Neural cell (in vitro differentiated cells): ENCODE data around the gene PCTP.

Experiments
- EP300 ChIP-seq: fragments of 450-650 bp; conservative IDR thresholded peaks from 2 replicates; pipeline ENCODE4 v1.6.1; 2014; ENCODE audit warnings: antibody characterized with exemption, mild to moderate bottlenecking, moderate library complexity; ENCODE audit not compliant: poor library complexity, severe bottlenecking
- EZH2 ChIP-seq: fragments of 200-600, 300-800 bp; shearing (Covaris generic), sonication (generic); IDR thresholded peaks from 2 replicates; pipeline ENCODE4 v1.6.1; 2014; ENCODE audit warnings: antibody characterized with exemption, low read length, borderline replicate concordance, mild to moderate bottlenecking; ENCODE audit not compliant: insufficient read depth, poor library complexity, severe bottlenecking
- POLR2AphosphoS5 ChIP-seq: IDR thresholded peaks from 2 replicates; pipeline ENCODE4 v1.6.1; 2012
- TF ChIP-seq, protein P1 (sequence below): fragments of 450-650 bp; IDR thresholded peaks from 2 replicates; pipeline ENCODE4 v1.5.1; 2014; ENCODE audit warnings: antibody characterized with exemption, mild to moderate bottlenecking, moderate library complexity; ENCODE audit not compliant: poor library complexity, severe bottlenecking

DNA sequence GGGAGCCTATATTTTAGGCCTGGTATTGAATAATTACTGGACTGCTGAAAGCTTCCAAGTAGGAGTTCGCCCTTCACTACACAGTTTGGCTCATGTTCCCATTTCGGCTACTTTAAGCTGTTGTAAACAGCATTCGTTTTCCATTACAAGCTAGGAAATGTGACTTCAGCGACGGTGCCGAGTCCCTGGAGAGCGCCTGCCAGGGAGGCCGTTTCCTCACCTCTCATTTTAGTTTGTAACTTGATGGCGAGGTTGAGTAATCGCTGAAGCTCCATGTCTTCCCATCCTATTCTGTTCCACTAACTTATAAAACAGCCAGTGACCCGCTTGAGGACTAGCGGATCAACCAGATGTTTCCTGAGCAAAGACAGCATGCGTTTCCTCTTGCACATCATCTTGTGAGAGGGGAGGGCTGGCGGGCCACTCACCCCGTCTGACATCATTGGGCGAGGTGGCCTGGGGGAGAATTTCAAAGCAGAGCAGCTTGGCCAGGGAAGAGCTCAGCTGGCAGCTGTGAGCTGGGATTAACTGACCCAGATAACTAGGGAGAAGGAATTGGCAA lies 32.9 kb downstream of the PCTP start:
- TF ChIP-seq EZH2 (no peak), POLR2AphosphoS5 (no peak), EP300 (no peak)
- TF ChIP-seq, protein P1, sequence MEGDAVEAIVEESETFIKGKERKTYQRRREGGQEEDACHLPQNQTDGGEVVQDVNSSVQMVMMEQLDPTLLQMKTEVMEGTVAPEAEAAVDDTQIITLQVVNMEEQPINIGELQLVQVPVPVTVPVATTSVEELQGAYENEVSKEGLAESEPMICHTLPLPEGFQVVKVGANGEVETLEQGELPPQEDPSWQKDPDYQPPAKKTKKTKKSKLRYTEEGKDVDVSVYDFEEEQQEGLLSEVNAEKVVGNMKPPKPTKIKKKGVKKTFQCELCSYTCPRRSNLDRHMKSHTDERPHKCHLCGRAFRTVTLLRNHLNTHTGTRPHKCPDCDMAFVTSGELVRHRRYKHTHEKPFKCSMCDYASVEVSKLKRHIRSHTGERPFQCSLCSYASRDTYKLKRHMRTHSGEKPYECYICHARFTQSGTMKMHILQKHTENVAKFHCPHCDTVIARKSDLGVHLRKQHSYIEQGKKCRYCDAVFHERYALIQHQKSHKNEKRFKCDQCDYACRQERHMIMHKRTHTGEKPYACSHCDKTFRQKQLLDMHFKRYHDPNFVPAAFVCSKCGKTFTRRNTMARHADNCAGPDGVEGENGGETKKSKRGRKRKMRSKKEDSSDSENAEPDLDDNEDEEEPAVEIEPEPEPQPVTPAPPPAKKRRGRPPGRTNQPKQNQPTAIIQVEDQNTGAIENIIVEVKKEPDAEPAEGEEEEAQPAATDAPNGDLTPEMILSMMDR = no peak
